Ovary (tissue), 9 donors: ENCODE results near the gene CLRN1. TPM values are rescaled to one million over a fixed set of nuclear protein-coding genes. Genes with fewer than 3 reads are reported as not detected.

Source experiments
- DNase-seq, 5 donors: peaks; one replicate each; pipeline ENCODE4 v3.0.0-alpha.2; 2019 to 2020
- H3K27ac ChIP-seq, 2 donors: fragments of 200-600 bp; one replicate each; pipeline versions ENCODE4 v1.5.1 to v1.8.0; 2019 to 2022
- H3K27me3 ChIP-seq: fragments of 200-600 bp; one replicate; pipeline ENCODE4 v1.8.0; 2022
- H3K36me3 ChIP-seq: fragments of 200-600 bp; sonication (generic); one replicate; pipeline ENCODE4 v1.5.1; 2019
- H3K4me1 ChIP-seq: one replicate; pipeline ENCODE4 v1.8.1; 2013; ENCODE audit warnings: mild to moderate bottlenecking, moderate library complexity; ENCODE audit not compliant: insufficient read depth
- H3K4me3 ChIP-seq: fragments of 200-600 bp; sonication (generic); one replicate; pipeline ENCODE4 v1.5.1; 2017
- H3K9me3 ChIP-seq, 2 donors: fragments of 200-600 bp in 1 of 2; sonication (generic) in 1 of 2; one replicate each; pipeline versions ENCODE4 v1.5.1 to v1.8.1; 2013 to 2019; ENCODE audit warnings: mild to moderate bottlenecking in 1 of 2, moderate library complexity in 1 of 2
- EP300 ChIP-seq: sonication (generic); formaldehyde crosslinking; IDR thresholded peaks from one replicate; pipeline ENCODE4 v1.6.1; 2017; ENCODE audit warnings: antibody characterized with exemption
- POLR2A ChIP-seq: fragments of 450-650 bp; IDR thresholded peaks from one replicate; pipeline ENCODE4 v1.6.1; 2017; ENCODE audit warnings: antibody characterized with exemption, mild to moderate bottlenecking, moderate library complexity
- WGBS, 3 donors: extraction: QIAGEN DNeasy Blood & Tissue Kit in 1 of 3; methylation state at CpG; one replicate each; pipeline versions ENCODE4 v1.1.5 to v1.1.7; 2013 to 2017; 5-methylcytosine and 5-hydroxymethylcytosine counted together
- intact Hi-C, 4 donors: fragments of 100-400 bp; cut with DNase I; formaldehyde crosslinking; loops; one replicate each; pipeline versions ENCODE4 v1.11.0 to v1.15.1; 2022 to 2023
- polyA plus RNA-seq, 2 donors: library from polyadenylated mRNA; stranded (reverse); fragments of 200-250 nt in 1 of 2; fragments of 350-450 nt in 1 of 2; fragmentation: Illumina TruSeq in 1 of 2; extraction: RNeasy Lipid Tissue Mini Kit (QIAGEN cat#74804) in 1 of 2; gene quantifications; one replicate each; pipeline ENCODE4 v1.2.3, GENCODE V29; 2013 to 2014
- total RNA-seq, 7 donors: library from RNA; depleted of rRNA in 2 of 7; stranded (reverse); fragments of >200 nt in 2 of 7; fragmentation: NEBNext Ultra II Directional in 3 of 7; extraction: Animal tissue kit (Norgen Biotek cat#: 25700) in 3 of 7; gene quantifications; one replicate each; pipeline versions ENCODE4 v1.1.0 to v1.2.4, GENCODE V29; 2016 to 2023
- TF ChIP-seq, protein P1 (sequence below), 3 donors: fragments of 450-650 bp in 2 of 3; fragments of 200-600 bp in 1 of 3; IDR thresholded peaks; one replicate each; pipeline versions ENCODE4 v1.5.1 to v1.8.0; 2016 to 2022; ENCODE audit warnings: antibody characterized with exemption in 3 of 3, mild to moderate bottlenecking in 1 of 3
- donor health status: DM: no; HTN: no; CAD: no; lungs with moderate emphysema.
- donor health status: DM: no; HTN: no; CAD: no.
- donor health status: Bipolar disorder and iron deficiency.
- donor health status: DM: yes; HTN: yes; CAD: no.
- donor health status: DM: no; HTN: no; CAD: no.
- donor health status: DM: yes; HTN: yes; CAD: no.

CLRN1 gene
- total and polyA plus RNA-seq, 9 donors, result not detected

DNA sequence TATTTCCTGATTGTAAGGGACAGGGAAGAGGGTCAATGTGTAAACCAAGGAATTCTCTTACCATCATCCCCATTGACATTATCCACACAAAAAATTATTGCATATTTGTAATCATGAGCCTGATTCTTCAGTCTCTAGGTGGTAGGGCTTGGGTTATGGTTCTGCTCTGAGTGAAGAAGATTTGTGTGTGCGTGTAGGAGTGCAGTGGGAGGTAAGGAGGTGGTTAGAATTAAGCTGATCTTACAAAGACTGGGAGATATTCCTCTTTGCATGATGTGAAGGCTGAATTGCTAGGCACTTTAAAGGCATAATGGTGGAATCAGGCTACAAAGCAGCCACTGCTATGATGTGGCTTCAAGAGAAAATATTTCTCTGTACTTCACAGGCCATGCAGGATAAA is 44.3 kb downstream of the CLRN1 start:
- 70 to 85% (median 74%) methylated on average over 1 of the region's 1 CpG for WGBS, 3 donors
- Histone ChIP-seq H3K4me1 (no peaks in the 10 kb centered on the region), H3K9me3 (no peaks in the 10 kb centered on the region), H3K27me3 (no peaks in the 10 kb centered on the region), H3K27ac (no peak overlapping the region), H3K36me3 (no peaks in the 10 kb centered on the region), H3K4me3 (no peak overlapping the region)
- TF ChIP-seq, protein P1, sequence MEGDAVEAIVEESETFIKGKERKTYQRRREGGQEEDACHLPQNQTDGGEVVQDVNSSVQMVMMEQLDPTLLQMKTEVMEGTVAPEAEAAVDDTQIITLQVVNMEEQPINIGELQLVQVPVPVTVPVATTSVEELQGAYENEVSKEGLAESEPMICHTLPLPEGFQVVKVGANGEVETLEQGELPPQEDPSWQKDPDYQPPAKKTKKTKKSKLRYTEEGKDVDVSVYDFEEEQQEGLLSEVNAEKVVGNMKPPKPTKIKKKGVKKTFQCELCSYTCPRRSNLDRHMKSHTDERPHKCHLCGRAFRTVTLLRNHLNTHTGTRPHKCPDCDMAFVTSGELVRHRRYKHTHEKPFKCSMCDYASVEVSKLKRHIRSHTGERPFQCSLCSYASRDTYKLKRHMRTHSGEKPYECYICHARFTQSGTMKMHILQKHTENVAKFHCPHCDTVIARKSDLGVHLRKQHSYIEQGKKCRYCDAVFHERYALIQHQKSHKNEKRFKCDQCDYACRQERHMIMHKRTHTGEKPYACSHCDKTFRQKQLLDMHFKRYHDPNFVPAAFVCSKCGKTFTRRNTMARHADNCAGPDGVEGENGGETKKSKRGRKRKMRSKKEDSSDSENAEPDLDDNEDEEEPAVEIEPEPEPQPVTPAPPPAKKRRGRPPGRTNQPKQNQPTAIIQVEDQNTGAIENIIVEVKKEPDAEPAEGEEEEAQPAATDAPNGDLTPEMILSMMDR (IDR thresholded peaks at IDR 0.05), result no peak
- TF ChIP-seq EP300 (no peak), POLR2A (no peak)
- DNase-seq, result no peak
- intact Hi-C loops, result loop anchor here in 1 of 4 donors (2.0 kb wide), 1 partner anchor 35 kb away; no protein-coding TSS in a partner anchor

DNA sequence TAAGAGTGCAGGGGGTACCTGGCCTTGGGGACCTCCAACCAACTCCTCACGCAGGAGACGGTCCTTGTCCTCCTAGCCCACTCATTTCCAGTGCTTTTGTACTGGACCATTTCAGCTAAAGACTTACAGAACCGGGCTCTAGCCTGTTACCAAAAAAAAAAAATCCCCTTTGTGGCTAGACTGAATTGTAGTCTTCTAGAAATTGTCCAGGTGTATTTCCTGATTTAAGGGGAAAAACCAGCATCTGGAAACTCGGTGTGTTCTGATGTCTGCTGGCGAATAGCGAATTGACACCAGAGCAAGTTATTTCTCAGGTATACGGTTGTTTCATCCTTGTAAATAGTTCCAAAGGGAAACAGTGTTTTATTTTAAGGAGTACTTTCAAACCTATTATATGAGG is 46.2 kb downstream of the CLRN1 start:
- no peak for DNase-seq
- intact Hi-C loops, result no loop called here
- Histone ChIP-seq H3K27me3 (no peaks in the 10 kb centered on the region), H3K4me3 (no peak overlapping the region), H3K4me1 (peaks cover 2% of the 10 kb centered on the region), H3K36me3 (no peaks in the 10 kb centered on the region), H3K9me3 (no peaks in the 10 kb centered on the region), H3K27ac (no peak overlapping the region)
- TF ChIP-seq POLR2A, result no peak
- TF ChIP-seq, protein P1 (IDR thresholded peaks at IDR 0.05), result no peak
- TF ChIP-seq EP300, result no peak
- 81 to 86% (median 85%) methylated on average over 7 of the region's 7 CpGs for WGBS, 3 donors

DNA sequence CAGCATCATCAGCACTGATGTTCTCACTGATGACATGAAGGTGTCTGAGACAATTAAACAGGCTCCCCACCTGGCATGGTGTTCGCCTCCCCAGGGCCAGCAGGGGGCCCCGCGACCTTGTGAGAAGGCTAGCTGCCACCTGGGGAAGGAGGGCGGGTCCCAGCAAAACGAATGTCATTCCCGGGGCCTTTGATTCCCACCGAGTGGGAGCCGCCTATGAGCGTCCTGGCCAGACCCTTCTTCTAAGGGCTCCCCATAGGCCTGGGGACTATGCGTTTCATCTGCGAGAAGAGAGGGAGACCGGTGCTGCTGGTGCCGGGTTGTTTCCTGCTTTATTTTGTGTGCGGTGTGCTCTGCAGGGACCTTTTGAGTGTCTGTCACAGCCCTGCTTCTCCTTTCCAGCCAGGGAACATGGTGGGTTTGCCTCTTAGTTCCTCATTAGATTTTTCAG is 46.8 kb downstream of the CLRN1 start:
- H3K36me3 ChIP-seq, result no peaks in the 10 kb centered on the region
- peak in 2 of 5 donors; percentile 19 to 44 for DNase-seq
- H3K9me3 ChIP-seq, result no peaks in the 10 kb centered on the region
- H3K27me3 ChIP-seq, result no peaks in the 10 kb centered on the region
- 24 to 33% (median 25%) methylated on average over 14 of the region's 14 CpGs for WGBS, 3 donors
- TF ChIP-seq POLR2A (no peak), EP300 (no peak)
- TF ChIP-seq, protein P1 (IDR thresholded peaks at IDR 0.05), result no peak
- no peak overlapping the region for H3K4me3 ChIP-seq
- peaks cover 2% of the 10 kb centered on the region for H3K4me1 ChIP-seq
- intact Hi-C loops, result no loop called here
- no peak overlapping the region for H3K27ac ChIP-seq

DNA sequence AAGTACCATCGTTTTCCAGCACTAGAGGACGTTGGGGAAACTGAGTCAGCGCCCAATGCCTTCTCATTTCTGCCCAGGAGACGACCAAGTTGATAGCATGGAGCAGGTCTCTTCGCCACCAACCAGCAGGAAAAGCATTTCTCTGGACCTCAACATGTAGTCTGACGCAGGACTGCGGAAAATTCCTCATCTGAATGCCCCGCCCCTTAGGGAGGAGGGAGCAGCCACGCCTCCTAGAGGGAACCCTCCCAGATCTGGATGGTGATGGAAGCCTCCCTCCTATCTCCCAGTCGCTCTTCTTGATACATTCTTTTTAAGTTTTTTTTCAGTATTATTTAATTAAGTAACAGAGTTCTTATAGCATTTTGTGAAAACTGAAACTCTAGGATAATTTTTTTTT is 49.9 kb downstream of the CLRN1 start:
- intact Hi-C loops, result no loop called here
- peak in 1 of 5 donors; percentile 36 for DNase-seq
- H3K27me3 ChIP-seq, result no peaks in the 10 kb centered on the region
- H3K9me3 ChIP-seq, result no peaks in the 10 kb centered on the region
- H3K27ac ChIP-seq, result no peak overlapping the region
- peaks cover 2% of the 10 kb centered on the region for H3K4me1 ChIP-seq
- TF ChIP-seq, protein P1 (IDR thresholded peaks at IDR 0.05), result no peak
- TF ChIP-seq EP300 (no peak), POLR2A (no peak)
- H3K36me3 ChIP-seq, result no peaks in the 10 kb centered on the region
- 63 to 70% (median 65%) methylated on average over 10 of the region's 10 CpGs for WGBS, 3 donors
- no peak overlapping the region for H3K4me3 ChIP-seq
